Measurements from ENCODE around the gene CATSPERD.
"Not testable (repeated sequence)": the region's sequence is repeated elsewhere in the genome, so short reads cannot be mapped to it uniquely, and the experiment has no call there.

Gene CATSPERD

GRCh38 chr19:5743630-5744029 is 23.2 kb downstream of the CATSPERD start:
- DNase-seq = no peak

- DNase-seq = not testable (repeated sequence)
Observed at GRCh38 chr19:5744999-5745398, 24.6 kb downstream of the CATSPERD start.

GRCh38 chr19:5748920-5749319 is 28.5 kb downstream of the CATSPERD start:
- DNase-seq = not testable (repeated sequence)

GRCh38 chr19:5749505-5749904 is 29.1 kb downstream of the CATSPERD start:
- DNase-seq = no peak

- no peak for DNase-seq
Observed at GRCh38 chr19:5751709-5752108, 31.3 kb downstream of the CATSPERD start.

- DNase-seq = no peak
Observed at GRCh38 chr19:5753743-5754142, 33.3 kb downstream of the CATSPERD start.

- no peak for DNase-seq
Observed at GRCh38 chr19:5762608-5763217, 42.3 kb downstream of the CATSPERD start.

GRCh38 chr19:5765220-5765619 is 44.8 kb downstream of the CATSPERD start:
- DNase-seq = no peak

- no peak for DNase-seq
Observed at GRCh38 chr19:5767949-5768348, 47.5 kb downstream of the CATSPERD start.

- DNase-seq = no peak
Observed at GRCh38 chr19:5772416-5772815, 52.0 kb downstream of the CATSPERD start.

GRCh38 chr19:5773276-5773675 is 52.8 kb downstream of the CATSPERD start:
- DNase-seq = no peak

- no peak for DNase-seq
Observed at GRCh38 chr19:5774921-5775320, 54.5 kb downstream of the CATSPERD start.

GRCh38 chr19:5775668-5776309 is 55.4 kb downstream of the CATSPERD start:
- DNase-seq = no peak

GRCh38 chr19:5778402-5778801 is 58.0 kb downstream of the CATSPERD start:
- no peak for DNase-seq

- DNase-seq = not testable (repeated sequence)
Observed at GRCh38 chr19:5780916-5781315, 60.5 kb downstream of the CATSPERD start.

- DNase-seq = no peak
Observed at GRCh38 chr19:5782322-5782721, 61.9 kb downstream of the CATSPERD start.

- no peak for DNase-seq
Observed at GRCh38 chr19:5782945-5783919, 62.8 kb downstream of the CATSPERD start.

- no peak for DNase-seq
Observed at GRCh38 chr19:5784581-5785147, 64.2 kb downstream of the CATSPERD start, which contains the start of gene PRR22. PRR22 (minus strand) TSS chr19:5784746; CDS start chr19:5784660, 86 bp downstream.

GRCh38 chr19:5785423-5785822 is 65.0 kb downstream of the CATSPERD start:
- DNase-seq = no peak

- no peak for DNase-seq
Observed at GRCh38 chr19:5786593-5787408, 66.4 kb downstream of the CATSPERD start.

GRCh38 chr19:5787409-5788182 is 67.2 kb downstream of the CATSPERD start:
- no peak for DNase-seq

Data from NCI-H2107 (cell line).